ENCODE data around the gene RSRC1.

RSRC1 gene

GRCh38 chr3:158455406-158455805, 345.5 kb downstream of the RSRC1 start:
- TF ChIP-seq CTCF (conservative IDR thresholded peaks at IDR 0.05; ENCODE audit: low read depth, low read length), result no peak
- no peak for DNase-seq (ENCODE audit: low read depth)

DNA sequence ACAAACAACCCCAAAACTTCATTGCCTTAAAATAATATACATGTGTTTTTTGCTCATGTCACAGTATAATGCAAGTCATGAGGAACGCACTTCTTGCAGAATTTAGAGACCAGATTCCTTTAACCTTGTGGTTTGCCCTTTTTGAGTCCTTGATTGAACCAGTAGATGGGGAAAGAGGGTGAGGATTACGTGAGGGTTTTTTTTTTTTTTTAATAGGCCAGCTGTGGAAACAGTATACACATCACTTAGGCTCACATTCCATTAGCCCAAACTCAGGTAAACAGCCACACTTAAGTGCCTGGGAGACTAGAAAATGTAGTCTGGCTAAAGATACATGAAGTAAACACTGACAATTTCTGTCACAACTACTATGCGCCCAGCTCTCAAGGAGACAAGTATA, 346.2 kb downstream of the RSRC1 start:
- DNase-seq (ENCODE audit: low read depth), result no peak
- TF ChIP-seq CTCF (conservative IDR thresholded peaks at IDR 0.05; ENCODE audit: low read depth, low read length), result no peak
- H3K4me3 ChIP-seq (ENCODE audit: low read length), result no peak overlapping the region

More at GRCh38 chr3:158455406-158455805, 345.5 kb downstream of the RSRC1 start:
- no peak overlapping the region for H3K4me3 ChIP-seq (ENCODE audit: low read length)

GRCh38 chr3:158458464-158458863, 348.6 kb downstream of the RSRC1 start:
- no peak overlapping the region for H3K4me3 ChIP-seq (ENCODE audit: low read length)
- DNase-seq (ENCODE audit: low read depth), result no peak
- no peak for TF ChIP-seq CTCF (conservative IDR thresholded peaks at IDR 0.05; ENCODE audit: low read depth, low read length)

DNA sequence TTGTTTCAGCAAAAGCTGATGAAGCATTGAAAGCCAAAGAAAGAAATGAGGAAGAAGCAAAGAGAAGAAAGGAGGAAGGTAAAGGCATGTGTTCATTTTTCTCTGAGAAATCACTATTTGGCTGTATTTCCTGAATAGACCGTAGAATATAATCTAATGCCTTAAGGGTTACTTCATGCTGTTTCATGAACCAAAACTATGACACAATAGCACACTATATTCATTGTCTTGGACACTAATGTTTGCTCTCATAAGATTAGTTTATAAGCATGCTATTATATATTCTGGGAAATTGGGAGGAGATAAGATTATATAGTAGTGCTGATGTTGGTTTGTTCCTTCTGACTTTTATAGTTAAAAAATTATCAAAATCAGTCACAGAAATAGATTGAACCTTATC, 351.0 kb downstream of the RSRC1 start:
- no peak for DNase-seq (ENCODE audit: low read depth)
- no peak for TF ChIP-seq CTCF (conservative IDR thresholded peaks at IDR 0.05; ENCODE audit: low read depth, low read length)

DNA sequence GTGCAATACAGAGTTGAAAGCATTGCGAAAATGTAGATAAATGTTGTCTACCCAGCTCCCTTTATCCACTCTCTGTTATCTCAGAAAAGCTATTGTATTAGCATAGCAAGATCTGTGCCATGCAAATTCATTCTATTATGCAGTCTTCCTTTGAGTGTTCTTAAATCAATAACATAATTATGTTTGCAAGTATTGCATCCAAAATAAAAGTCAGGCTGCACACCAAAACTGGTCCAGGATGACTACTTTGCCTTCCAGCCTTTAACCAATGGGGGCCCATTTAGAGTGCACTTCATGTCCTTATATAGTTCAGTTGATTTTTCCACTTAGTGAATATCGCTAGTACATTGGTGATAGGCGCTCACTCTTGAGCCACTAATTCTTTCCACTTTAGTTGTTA, 353.7 kb downstream of the RSRC1 start:
- no peak for DNase-seq (ENCODE audit: low read depth)
- H3K4me3 ChIP-seq (ENCODE audit: low read length), result no peak overlapping the region
- TF ChIP-seq CTCF (conservative IDR thresholded peaks at IDR 0.05; ENCODE audit: low read depth, low read length), result no peak

More for the DNA sequence above, 351.0 kb downstream of the RSRC1 start:
- H3K4me3 ChIP-seq (ENCODE audit: low read length), result no peak overlapping the region

- TF ChIP-seq CTCF (conservative IDR thresholded peaks at IDR 0.05; ENCODE audit: low read depth, low read length), result no peak
- no peak for DNase-seq (ENCODE audit: low read depth)
- no peak overlapping the region for H3K4me3 ChIP-seq (ENCODE audit: low read length)
Measured at GRCh38 chr3:158465074-158465473, 355.2 kb downstream of the RSRC1 start.

DNA sequence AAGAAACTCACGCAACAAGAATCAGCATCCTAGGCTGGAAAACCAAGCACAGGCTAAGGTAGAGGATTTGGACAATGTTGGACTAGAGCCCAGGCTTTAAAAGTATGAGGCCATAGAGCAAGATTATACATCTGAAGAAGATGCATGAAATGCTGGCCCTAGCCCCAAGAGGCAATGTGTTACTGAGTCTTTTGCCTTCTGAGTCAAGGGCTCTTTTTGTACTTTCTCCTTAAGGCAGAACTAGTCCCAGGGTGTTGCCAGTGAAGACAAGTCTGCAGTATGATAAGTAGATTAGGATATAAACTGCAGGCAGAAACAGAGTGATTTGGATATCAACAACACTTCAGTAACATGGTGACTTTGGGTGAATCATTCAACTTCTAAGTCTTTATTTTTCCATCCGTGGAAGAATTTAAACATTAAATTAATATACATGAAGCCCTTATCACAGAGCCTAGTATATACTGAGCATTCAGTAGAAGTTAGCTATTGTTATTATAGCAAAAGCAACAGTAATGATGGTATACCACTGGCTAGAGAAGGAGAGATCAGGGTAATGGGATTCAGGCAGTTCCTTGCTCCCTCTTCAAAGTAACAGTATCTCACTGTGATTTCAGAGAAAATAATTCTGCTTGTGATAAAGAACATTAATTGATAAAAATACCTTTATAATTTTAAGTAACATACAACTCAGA, 361.2 kb downstream of the RSRC1 start:
- no peak for DNase-seq (ENCODE audit: low read depth)
- TF ChIP-seq CTCF (conservative IDR thresholded peaks at IDR 0.05; ENCODE audit: low read depth, low read length), result no peak

More for the DNA sequence above, 361.2 kb downstream of the RSRC1 start:
- H3K4me3 ChIP-seq (ENCODE audit: low read length), result no peak overlapping the region

All from retinal pigment epithelial cell (primary cell).